Measurements from ENCODE around the gene MAP3K8.
A peak's percentile ranks its signal among the peaks of the same experiment; 100 is the strongest.
"Not testable (repeated sequence)": the region's sequence is repeated elsewhere in the genome, so short reads cannot be mapped to it uniquely, and the experiment has no call there.

MAP3K8 gene

DNA sequence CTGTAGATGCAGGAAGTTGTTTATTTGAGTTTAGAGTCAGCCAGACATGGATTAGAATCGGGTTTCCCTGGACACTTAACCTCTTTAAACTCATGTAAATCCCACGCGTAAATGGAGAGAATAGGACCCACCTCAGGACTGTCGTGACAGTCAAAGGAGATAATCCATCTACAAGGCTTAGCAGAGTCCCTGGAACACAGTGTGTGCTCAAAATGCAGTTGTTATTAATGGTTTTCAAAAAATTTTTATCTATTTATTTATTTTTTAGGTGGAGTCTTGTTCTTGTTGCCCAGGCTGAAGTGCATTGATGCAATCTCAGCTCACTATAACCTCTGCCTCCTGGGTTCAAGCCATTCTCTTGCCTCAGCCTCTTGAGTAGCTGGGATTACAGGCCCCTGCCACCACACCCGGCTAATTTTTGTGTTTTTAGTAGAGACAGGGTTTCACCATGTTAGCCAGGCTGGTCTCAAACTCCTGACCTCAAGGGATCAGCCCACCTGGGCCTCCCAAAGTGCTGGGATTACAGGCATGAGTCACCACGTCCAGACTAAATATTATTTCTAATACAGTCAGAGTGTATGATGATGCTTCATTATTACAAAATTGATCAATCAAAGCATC, 10.2 kb upstream of the MAP3K8 start:
- not testable (repeated sequence) for DNase-seq

DNA sequence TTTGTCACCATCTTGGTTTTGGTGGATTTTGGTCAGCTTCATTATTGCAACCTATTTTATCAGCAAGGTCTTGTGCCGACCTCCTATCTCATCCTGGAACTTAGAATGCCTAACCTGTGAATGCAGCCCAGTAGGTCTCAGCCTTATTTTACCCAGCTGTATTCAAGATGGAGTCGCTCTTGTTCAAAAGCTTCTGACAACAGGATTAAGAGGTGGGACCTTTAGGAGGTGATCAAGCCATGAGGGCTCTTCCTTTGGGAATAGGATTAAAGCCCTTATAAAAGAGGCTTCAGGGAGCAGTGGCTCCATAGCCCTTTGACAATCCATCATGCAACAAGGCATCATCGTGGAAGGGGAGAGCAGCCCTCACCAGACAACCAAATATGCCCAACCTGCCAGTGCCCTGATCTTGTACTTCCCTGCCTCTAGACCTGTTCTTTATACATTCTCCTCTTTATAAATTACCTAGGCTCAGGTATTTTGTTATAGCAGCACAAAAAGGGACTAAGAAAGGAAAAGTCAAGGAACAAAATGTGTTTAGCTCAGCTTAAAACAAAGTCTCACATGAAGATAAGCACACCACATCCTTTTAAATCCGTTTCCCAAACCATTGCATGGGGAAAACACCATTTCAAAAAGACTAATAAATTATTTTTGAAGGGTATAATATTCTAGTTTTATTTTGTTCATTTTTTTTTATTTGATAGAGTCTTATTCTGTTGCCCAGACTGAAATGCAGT, 8.5 kb upstream of the MAP3K8 start:
- DNase-seq: no peak

DNA sequence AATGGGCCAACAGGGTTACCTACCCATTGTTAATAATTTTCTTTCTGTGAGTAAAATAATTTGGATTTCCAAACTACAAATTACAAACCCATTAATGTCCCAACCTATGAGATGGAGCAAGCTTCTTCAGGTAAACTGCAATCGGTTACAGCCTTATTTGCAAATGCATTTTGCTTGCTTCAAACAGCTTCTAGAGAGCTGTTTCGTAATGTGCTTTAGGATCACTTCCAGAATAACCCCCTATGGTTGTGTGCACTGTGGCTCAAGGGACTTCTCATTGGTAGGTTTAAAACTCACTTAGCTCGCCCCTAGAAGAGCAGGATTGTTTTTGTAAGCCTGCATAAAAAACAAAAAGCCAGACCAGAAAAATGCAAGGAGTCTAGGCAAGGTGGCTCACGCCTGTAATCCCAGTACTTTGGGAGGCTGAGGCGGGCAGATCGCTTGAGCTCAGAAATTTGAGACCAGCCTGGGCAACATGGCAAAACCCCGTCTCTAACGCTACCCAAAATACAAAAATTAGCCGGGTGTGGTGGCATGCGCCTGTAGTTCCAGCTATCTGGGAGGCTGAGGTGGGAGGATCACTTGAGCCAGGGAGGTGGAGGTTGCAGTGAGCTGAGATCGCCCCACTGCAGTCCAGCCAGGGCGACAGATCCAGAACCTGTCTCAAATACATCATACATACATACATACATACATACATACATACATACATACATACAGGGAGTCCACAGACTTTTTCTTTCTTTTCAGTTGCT, 3.3 kb upstream of the MAP3K8 start:
- DNase-seq: no peak

DNA sequence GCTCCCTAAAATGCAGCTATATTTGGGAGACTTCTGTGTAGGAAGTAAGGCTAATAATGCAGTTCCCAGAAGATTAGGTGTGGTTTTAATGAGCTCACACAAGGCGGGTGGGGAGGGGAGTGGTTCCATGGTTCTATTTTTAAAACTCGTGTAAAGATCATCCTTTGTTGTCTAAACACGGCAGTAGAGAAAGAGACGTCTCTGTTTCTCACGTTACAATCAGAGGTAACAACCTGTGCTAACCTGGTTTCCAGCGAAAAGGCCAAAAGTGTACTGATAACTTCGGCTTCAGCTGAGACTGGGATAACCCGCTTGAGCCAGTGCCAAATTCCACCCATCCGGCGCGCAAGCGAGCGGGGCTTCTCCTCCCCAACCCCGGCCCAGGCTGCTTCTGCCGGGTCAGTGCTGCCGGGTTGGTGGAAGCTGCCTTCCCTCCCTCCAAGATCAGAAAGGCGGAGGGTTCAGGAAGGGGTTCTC, 2.5 kb upstream of the MAP3K8 start:
- DNase-seq: no peak

DNA sequence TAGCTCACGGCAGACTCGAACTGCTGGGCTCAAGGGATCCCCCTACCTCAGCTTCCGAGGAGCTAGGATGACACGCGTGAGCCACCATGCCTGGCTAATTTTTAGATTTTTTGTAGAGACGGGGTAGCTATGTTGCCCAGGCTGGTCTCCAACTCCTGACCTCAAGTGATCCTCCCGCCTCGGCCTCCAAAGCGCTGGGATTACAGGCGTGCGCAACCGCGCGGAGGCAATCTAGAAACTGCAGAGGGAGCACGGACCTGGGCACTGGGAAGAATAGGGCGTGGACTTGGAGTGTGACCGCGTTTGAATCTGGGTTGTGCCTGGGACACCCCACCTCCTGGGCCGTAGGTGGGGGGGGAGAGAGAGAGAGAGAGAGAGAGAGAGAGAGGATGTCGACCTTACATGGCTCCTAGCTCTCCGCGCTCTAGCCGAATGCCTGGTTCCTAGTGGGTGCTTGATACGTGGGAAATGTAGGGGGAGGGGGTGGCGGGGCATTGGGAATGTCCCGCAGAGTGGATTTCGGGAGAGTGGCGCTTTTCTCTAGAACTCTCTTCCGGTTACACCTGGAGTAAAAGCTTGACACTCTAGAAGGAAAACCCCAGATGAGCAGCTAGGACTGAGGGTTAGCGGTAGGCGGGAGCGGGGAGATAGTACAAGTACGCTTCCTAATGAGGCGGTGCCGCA, 1.2 kb upstream of the MAP3K8 start:
- no peak for DNase-seq

DNA sequence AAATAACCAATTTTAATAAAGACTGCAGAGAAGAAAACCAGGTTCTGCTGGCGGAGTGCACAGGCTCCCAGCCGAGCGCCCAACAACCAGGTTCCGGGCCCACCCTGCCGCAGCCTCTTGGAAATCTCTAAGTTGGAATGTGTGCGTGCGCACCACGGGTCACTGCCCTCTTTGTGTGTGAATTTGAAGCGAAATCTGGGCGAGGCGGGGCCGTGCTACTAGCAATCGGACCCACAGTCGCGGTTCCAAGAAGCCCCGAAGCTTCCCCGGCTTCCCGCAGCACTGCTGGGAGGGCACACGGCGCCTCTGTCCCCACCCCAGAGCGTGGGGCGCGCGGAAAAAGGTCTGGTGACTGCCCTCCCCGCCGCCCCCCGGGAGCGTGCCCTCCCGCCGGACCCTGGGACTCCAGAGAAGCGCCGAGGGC, 666 bp upstream of the MAP3K8 start:
- DNase-seq: peak; percentile 54

DNA sequence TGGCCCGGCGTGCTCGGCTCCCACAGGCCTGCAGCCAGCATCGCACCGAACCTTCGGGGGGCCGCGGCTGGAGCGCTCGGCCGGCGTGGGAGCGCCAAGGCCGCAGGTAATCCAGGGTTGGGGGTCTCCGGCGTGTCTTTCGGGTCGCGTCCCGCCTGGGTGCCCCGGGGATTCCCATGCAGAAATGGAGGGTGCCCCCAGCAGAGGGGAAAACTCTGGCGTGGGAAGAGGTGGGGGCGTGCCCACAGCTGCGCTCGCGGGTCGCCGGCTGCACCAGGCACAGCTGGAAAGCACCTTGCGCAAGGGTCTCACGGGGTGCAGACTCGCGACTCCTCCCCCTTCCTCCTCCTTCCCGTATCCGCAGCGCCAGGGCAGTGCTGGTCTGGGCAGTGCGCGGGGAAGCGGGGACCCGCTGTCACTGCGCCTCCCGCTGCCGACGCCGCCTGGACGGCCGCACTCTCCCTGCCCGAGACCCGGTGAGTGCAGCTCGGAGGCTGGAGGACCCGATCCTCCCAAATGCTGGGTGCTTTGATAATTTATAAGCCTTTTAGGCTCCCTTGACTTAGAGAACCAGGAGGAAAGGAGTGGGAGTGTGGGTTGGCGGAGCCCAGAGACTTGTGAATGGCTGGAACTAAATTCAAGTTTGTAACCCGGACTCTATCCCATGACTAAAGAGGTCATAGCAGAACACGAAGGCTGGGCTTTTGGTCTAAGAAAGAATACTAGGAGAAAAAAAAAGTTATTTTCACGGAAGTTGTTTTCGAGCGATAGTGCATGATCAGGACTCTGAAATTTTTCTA, 489 bp downstream of the MAP3K8 start:
- peak; percentile 85 for DNase-seq

DNA sequence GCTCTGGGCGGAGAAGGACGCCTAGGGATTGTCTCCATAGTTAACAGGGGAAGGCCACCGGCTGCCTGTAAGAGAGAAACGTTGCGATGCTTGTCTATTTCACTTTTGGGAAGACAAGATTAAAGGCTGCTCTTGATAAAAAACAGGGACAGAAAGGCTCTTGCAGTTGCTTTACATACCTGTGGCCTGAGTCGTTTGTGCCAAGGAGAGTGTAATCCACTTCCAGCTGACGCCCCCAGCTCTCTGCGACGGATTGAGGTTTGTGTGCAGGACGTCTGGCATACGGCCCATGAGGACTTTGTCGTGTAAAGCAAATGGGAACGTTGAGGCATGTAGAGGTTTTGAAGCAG, 1.1 kb downstream of the MAP3K8 start:
- DNase-seq: peak; percentile 32

DNA sequence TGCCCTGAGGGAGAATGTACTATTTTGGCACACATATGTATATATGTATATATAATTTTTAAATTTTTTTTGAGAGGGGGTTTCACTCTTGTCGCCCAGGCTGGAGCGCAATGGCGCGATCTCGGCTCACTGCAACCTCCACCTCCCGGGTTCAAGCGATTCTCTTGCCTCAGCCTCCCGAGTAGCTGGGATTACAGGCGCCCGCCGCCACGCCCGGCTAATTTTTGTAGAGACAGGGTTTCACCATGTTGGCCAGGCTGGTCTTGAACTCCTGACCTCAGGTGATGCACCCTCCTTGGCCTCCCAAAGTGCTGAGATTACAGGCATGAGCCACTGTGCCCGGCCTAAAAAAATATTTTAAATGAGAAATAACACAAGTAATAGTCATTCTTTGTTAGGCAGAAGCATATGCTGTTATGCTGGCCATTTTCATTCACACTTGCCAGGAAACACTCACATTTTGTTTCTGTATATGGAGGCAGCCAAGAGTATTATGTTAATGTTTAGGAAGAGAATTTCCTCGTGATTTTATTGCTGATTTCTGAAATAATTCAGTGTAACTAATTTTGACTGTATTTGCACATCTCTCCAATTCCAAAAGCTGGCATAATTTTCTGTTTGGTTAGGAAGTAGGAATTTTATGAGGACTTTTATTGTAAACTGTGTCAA, 1.6 kb downstream of the MAP3K8 start:
- DNase-seq: not testable (repeated sequence)

DNA sequence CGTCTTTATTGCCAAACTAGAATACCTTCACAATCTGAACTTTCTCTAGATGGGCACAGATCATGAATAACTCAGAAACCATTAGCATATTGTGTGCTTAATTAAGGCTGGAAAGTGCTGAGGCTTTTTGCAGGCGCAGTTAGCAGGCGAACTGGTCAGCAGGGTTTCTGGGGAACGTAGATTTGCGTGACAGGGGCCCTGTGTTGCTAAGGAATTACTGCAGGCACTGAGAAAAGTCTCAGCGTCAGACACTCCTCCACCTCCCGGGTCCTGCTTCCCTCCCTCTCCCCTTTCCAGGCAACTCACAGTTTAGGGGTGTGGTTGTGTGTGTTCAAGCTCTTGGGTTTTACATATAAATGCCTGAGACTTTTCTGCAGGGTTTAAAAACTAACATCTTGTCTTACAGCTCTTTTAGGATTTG, 2.2 kb downstream of the MAP3K8 start:
- DNase-seq: peak; percentile 43

DNA sequence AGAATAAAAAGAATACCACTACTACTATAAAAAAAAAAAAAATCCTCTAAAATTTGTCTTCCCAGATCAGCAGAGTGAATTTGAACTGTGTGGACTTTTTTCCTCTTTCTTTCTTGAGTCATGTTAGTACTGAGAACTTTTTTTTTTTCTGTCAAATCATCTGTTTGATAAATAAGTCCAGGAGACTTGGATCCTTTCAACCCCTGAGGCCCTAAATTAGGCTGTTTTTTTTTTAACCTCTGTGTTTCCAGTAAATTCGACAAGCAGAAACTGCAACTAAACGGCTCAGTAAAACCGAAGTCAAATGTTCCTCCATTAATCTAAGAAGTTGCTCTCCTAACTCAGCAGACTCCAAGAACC, 2.7 kb downstream of the MAP3K8 start:
- no peak for DNase-seq

DNA sequence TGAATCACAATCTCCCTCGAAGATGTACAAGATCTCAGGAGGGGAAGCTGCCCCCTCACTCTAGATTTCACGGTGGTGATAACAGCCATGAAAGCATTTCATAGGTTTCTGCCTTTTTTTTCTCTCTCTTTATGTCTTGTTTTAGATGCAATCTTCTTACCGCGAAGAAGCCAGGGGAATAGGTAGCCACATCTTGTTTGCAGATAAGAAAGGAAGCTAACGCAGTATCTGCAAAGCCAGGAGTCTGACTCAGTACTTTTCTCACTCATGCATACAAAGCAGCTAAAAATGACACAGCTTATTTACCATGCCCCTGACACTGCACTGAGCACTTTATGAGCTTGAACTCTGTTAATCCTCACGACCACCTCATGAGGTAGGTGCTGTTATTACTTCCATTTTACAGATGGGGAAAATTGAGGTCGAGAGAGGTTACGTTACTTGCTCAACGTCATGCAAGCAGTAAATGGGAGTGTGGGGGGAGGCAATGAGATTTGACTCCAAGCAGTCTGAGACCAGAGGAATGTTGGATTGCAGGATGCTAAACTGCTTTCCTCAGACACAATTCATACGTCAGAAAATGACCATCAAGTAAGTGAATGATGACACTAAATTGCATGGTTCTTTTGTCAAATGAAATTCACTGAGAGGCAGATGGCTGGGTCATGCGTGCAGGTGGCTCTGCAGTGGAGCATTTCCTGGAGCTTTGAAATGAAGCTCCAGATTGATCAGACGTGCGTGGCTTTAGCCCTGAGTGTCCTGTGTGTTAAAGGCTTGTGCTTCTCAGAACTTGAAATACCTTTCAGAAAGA, 3.3 kb downstream of the MAP3K8 start:
- DNase-seq: peak; percentile 81

DNA sequence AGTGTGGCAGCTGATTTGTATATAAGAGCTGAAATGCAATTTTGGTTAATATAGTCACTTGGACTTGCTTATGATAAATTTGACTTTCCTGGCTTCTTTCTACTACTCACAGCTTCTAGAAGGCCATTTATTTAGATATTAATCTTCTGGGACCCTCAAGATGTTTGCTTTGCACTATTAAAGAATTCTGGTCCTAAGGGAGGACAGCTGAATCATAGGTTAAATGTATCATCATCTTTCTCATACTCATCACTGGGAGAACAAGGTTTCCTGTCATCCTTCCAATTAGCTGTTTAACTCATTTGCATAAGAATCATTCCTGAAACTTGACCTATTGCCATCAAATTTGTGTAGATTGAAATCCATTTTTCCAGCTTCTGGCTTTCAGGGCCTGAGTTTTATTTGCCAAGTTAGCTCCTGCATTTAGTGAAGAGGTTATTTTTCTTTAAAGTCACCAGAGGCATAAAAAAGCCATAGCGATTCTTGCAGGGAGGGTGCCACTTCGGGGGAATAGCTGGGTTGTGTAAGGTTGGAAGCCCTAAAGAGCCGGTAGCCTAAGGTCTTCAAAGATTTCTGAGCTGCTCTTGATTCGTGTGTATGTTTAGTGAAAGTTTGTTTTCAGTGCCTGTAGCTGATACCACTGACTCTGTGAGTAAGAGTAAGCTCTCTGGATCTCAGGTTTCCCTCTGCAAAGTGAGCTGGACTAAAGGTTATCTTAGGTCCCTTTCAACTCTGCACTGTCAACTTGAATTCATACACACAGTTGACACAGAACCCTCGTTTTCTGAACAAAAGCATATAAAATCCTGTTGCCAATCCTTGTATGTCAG, 4.3 kb downstream of the MAP3K8 start:
- DNase-seq: no peak

DNA sequence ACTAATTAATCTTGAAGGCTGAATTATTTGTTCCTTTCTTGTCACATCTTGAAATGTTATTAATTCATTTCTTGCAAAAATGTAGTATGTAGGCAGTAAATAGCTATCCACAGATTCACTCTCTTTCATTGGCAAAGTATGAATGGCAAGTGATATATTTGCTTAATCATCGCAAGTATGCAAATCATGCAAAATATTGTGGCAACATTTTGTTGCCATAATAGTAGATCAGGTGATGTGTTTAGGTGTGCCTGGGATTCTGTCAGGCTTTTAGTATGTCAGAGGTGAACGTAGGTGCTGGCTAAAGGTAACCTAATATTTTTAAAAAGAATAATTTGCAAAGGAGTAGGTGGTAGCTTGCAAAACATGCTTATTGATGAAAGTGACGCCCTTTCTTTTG, 5.9 kb downstream of the MAP3K8 start:
- no peak for DNase-seq

DNA sequence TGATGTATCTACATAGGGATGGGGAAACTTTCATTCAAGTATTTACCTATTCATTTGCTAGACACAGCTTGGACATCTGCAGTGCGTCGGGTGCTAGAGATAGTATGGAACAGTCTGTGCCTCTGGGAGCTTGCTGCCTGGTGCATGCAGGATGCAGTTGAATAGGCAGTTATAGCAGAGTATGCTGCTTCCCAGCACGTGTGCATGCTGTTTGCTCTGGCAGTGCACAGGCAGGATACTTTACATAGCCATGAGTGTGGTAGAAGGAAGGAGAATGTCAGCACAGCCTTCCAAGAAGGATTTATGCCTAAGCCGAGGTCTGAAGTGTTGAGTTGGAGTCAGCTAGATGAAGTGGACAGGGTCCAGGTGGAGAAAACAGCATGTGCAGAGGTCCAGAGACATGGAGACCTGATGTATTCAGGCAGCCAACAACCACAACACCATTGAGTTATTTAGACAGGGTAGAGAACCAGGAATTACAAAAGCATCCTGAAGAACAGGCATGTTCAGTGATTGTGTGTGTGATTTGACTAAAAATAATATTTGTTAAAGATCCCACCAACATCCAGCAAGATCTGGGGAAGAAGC, 8.1 kb downstream of the MAP3K8 start:
- no peak for DNase-seq

DNA sequence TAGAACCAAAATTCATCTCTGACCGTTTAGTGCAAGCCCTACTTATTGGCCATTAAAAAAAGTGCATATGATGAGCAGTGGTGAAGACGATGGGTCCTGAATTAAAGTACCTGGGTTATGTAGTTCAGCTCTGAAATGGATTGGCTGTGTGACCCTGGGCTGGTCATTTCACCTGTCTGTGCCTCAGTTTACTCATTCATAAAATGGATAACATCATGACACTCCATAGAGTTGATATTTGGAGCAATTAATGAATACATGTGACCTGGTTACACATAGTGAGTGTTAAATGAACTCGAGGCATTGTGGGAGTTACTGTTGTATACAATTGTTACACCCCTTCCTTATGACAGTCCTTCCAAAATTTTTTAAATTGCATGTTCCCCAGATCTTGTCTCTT, 9.1 kb downstream of the MAP3K8 start:
- DNase-seq: no peak

DNA sequence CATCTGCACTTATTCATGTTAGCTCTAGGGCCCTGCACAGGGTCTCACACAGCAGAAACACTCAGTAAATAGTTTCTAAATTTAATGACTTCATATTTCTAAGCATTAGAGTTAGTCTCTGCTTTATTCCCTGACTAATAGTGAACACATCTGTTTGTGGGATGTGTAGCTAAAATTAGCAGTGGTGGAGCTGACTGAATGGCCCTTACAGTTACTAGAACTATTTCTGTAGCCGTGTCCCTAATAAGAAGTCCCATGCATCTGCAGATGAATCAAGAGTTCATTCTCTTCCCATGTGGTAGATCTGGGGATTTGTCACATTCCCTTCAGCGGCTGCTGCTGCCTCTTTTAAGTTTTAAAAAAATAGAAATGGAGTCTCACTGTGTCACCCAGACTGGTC, 11.7 kb downstream of the MAP3K8 start:
- no peak for DNase-seq

DNA sequence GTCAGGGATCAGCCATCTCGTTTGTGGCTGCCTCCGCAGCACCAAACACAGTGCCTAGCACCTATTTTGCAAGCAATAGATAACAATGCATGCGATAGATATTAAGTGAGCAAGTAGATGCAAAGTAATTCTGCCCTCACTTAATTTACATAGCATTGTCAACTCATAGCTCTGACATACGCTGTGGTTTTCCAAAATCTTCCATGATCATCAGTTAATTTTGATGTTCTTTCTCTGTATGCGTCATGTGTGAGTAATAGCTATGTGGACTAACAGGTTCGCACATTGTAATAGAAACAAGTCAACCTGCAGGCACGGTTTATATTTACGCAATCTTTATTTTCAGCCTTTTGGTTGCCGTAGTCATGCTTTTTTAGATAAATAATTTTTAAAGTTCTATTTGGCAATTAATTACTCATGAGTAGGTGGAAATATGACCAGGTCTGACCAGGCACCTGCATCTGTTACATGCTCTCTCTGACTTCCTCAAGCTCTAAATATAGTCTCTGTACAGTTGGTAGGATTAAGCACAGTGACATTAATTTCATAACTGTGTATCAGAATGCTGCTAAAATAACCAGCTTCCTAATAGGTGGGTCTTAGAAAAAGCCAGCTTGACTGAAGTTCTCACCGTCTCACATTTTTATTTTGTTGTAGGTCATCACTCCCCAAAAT, 13.3 kb downstream of the MAP3K8 start:
- DNase-seq: peak; percentile 70

DNA sequence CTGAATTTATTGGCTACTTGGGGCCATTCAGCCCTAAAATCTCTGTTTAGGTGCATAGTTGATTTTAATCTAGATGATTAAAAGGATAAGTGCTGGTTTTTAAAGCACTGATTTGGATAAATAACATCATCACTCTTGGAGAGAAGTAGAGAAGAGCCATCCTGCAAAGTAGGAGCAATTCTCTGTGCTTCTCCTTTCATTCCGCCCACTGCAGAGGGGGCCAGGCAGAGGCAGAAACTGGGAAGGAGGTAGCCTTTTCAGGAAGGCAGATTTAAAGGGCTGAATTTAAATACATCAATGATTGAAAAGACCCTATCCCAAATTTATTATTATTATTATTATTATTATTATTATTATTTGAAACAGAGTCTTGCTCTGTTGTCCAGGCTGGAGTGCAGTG, 14.1 kb downstream of the MAP3K8 start:
- DNase-seq: no peak
